Kidney (tissue), 14 donors: ENCODE data around the gene ZFAND3. TPM values are rescaled to one million over a fixed set of nuclear protein-coding genes. Genes with fewer than 3 reads are reported as not detected.

Experiments used
- DNase-seq, 5 donors: peaks; one replicate each; pipeline ENCODE4 v3.0.0-alpha.2; 2013 to 2020
- FAIRE-seq: peaks from 2 replicates; lab custom pipeline; 2012; peaks lifted over from hg19 to GRCh38; lab: Jason Lieb, UNC
- H3K27ac ChIP-seq, 2 donors: one replicate each; pipeline ENCODE4 v1.7.0; 2013; ENCODE audit warnings: low read depth in 2 of 2, low read length in 2 of 2, inconsistent platforms in 1 of 2
- H3K27me3 ChIP-seq: one replicate; pipeline ENCODE4 v1.7.1; 2013; ENCODE audit warnings: low read length, inconsistent platforms; ENCODE audit not compliant: control insufficient read depth, insufficient read depth
- H3K36me3 ChIP-seq, 3 donors: one replicate each; pipeline versions ENCODE4 v1.7.0 to v1.7.1; 2013; ENCODE audit warnings: low read length in 3 of 3, control low read depth in 1 of 3, inconsistent platforms in 1 of 3; ENCODE audit not compliant: insufficient read depth in 3 of 3, control insufficient read depth in 2 of 3
- H3K4me1 ChIP-seq, 3 donors: one replicate each; pipeline versions ENCODE4 v1.7.0 to v1.7.1; 2013; ENCODE audit warnings: low read length in 3 of 3, inconsistent platforms in 1 of 3, low read depth in 1 of 3; ENCODE audit not compliant: control insufficient read depth in 2 of 3, insufficient read depth in 2 of 3
- H3K4me3 ChIP-seq, 3 donors: one replicate each; pipeline versions ENCODE4 v1.7.0 to v1.8.1; 2013; ENCODE audit warnings: low read length in 3 of 3, control low read depth in 1 of 3, inconsistent platforms in 1 of 3
- H3K9ac ChIP-seq, 3 donors: one replicate each; pipeline versions ENCODE4 v1.7.0 to v1.7.1; 2013; ENCODE audit warnings: low read length in 3 of 3, control low read depth in 1 of 3, inconsistent platforms in 1 of 3
- H3K9me3 ChIP-seq, 3 donors: one replicate each; pipeline versions ENCODE4 v1.7.0 to v1.7.1; 2013; ENCODE audit warnings: low read length in 3 of 3, control low read depth in 1 of 3, inconsistent platforms in 1 of 3; ENCODE audit not compliant: control insufficient read depth in 2 of 3, insufficient read depth in 1 of 3
- CTCF ChIP-seq: IDR thresholded peaks from 3 replicates; pipeline ENCODE4 v1.5.1; 2012; ENCODE audit warnings: mild to moderate bottlenecking, moderate library complexity, borderline replicate concordance; ENCODE audit not compliant: insufficient read depth; ENCODE audit errors: extremely low read depth
- intact Hi-C: fragments of 100-400 bp; cut with DNase I; formaldehyde crosslinking; loops from one replicate; pipeline ENCODE4 v1.11.1; 2022
- polyA plus RNA-seq: library from polyadenylated mRNA; stranded (reverse); fragments of 350-450 nt; fragmentation: Illumina TruSeq; extraction: RNeasy Lipid Tissue Mini Kit (QIAGEN cat#74804); gene quantifications from one replicate; pipeline ENCODE4 v1.2.3, GENCODE V29; 2014; ENCODE audit warnings: low read depth, low replicate concordance; ENCODE audit not compliant: insufficient read depth
- total RNA-seq: library from RNA; stranded (reverse); fragmentation: NEBNext Ultra II Directional; extraction: Animal tissue kit (Norgen Biotek cat#: 25700); gene quantifications from one replicate; pipeline ENCODE4 v1.2.1, GENCODE V29; 2021
- donor health status: control.
- donor health status: control.
- donor health status: control.
- donor health status: control.
- donor health status: control.
- donor health status: DM: yes; HTN: yes; CAD: no.
- donor health status: Normal renal cell carcinoma (clear cell type).

ZFAND3 gene
- total and polyA plus RNA-seq, 2 donors from 2014 or later = 44.6 to 104 TPM

- no peak for FAIRE-seq
- Histone ChIP-seq H3K9ac (no peak overlapping the region), H3K27ac (no peak overlapping the region)
Observed at GRCh38 chr6:38194282-38194572, 374.7 kb downstream of the ZFAND3 start.

GRCh38 chr6:38194589-38194988 is 375.1 kb downstream of the ZFAND3 start:
- FAIRE-seq = no peak
- DNase-seq = no peak
- no peak overlapping the region for H3K27ac ChIP-seq
- no peak overlapping the region for H3K4me3 ChIP-seq
- no peaks in the 10 kb centered on the region for H3K27me3 ChIP-seq
- TF ChIP-seq CTCF = no peak
- no peaks in the 10 kb centered on the region for H3K4me1 ChIP-seq
- H3K9ac ChIP-seq = no peak overlapping the region
- no peaks in the 10 kb centered on the region for H3K36me3 ChIP-seq
- no peaks in the 10 kb centered on the region for H3K9me3 ChIP-seq
- intact Hi-C loops = no loop called here

More at GRCh38 chr6:38194282-38194572, 374.7 kb downstream of the ZFAND3 start:
- H3K36me3 ChIP-seq = no peaks in the 10 kb centered on the region
- H3K4me1 ChIP-seq = no peaks in the 10 kb centered on the region
- no peak for DNase-seq
- H3K27me3 ChIP-seq = no peaks in the 10 kb centered on the region
- intact Hi-C loops = no loop called here
- no peaks in the 10 kb centered on the region for H3K9me3 ChIP-seq
- TF ChIP-seq CTCF = no peak
- no peak overlapping the region for H3K4me3 ChIP-seq

GRCh38 chr6:38195113-38195635 is 375.6 kb downstream of the ZFAND3 start:
- FAIRE-seq (no peak), DNase-seq (no peak)
- intact Hi-C loops = no loop called here
- no peak for TF ChIP-seq CTCF
- no peak overlapping the region for H3K9ac ChIP-seq
- H3K9me3 ChIP-seq = no peaks in the 10 kb centered on the region
- no peaks in the 10 kb centered on the region for H3K36me3 ChIP-seq
- H3K27ac ChIP-seq = no peak overlapping the region
- H3K27me3 ChIP-seq = no peaks in the 10 kb centered on the region
- H3K4me1 ChIP-seq = no peaks in the 10 kb centered on the region
- H3K4me3 ChIP-seq = no peak overlapping the region

- DNase-seq (no peak), FAIRE-seq (no peak)
- no peaks in the 10 kb centered on the region for H3K9me3 ChIP-seq
- no peaks in the 10 kb centered on the region for H3K27me3 ChIP-seq
- H3K36me3 ChIP-seq = no peaks in the 10 kb centered on the region
- intact Hi-C loops = no loop called here
- TF ChIP-seq CTCF = no peak
- H3K4me1 ChIP-seq = no peaks in the 10 kb centered on the region
- no peak overlapping the region for H3K27ac ChIP-seq
- H3K4me3 ChIP-seq = no peak overlapping the region
- H3K9ac ChIP-seq = no peak overlapping the region
Observed at GRCh38 chr6:38198219-38198618, 378.7 kb downstream of the ZFAND3 start.
